SK-N-DZ (cell line): ENCODE data around the gene PRICKLE3.

Source experiments
- small RNA-seq, 2 experiments: library from RNA; depleted of rRNA; stranded (forward); fragments of <200 nt; gene quantifications; one replicate each; pipeline ENCODE3, GENCODE V24; 2014

Gene PRICKLE3

Small RNA genes within 50 kb of the gene (small RNA-seq; reads per million reads assigned to genes)
- gene RN7SL262P = 0 to 0.44 reads per million in 2 experiments
